WTC11 (cell line): Measurements from ENCODE around the gene MLXIP. TPM values are rescaled to one million over a fixed set of nuclear protein-coding genes. Genes with fewer than 3 reads are reported as not detected.

Source experiments
- ATAC-seq: fragments of 200-7000 bp; cut with Tn5 transposase; 2 replicates; pipeline ENCODE4 v1.10.0; 2021; ENCODE audit warnings: mild to moderate bottlenecking, moderate library complexity
- CTCF ChIA-PET: fragments of 300-600 bp; sonication (Branson Sonifier 250); formaldehyde crosslinking; loops from one replicate; lab custom pipeline; 2021; ENCODE audit warnings: antibody characterized with exemption; lab: Charles Lee
- POLR2A ChIA-PET: fragments of 350-600 bp; sonication (Branson Sonifier 250); formaldehyde crosslinking; loops from one replicate; lab custom pipeline; 2021; ENCODE audit warnings: antibody characterized with exemption; lab: Charles Lee
- DNase-seq: peaks from one replicate; pipeline ENCODE4 v3.0.0; 2021; ENCODE audit warnings: low spot score
- H3K27ac Mint-ChIP-seq: 2 replicates; pipeline ENCODE4 v1.8.0; 2021; ENCODE audit warnings: mixed read lengths
- H3K27me3 Mint-ChIP-seq: 2 replicates; pipeline ENCODE4 v1.8.0; 2021; ENCODE audit warnings: low read depth, mild to moderate bottlenecking, moderate library complexity, mixed read lengths
- H3K36me3 Mint-ChIP-seq: 2 replicates; pipeline ENCODE4 v1.8.0; 2021; ENCODE audit warnings: mixed read lengths
- H3K4me1 Mint-ChIP-seq: 2 replicates; pipeline ENCODE4 v1.8.0; 2022; ENCODE audit warnings: mixed read lengths
- H3K4me3 Mint-ChIP-seq: 2 replicates; pipeline ENCODE4 v1.8.0; 2021; ENCODE audit warnings: mild to moderate bottlenecking, moderate library complexity, mixed read lengths
- H3K9me3 Mint-ChIP-seq: 2 replicates; pipeline ENCODE4 v1.8.0; 2021; ENCODE audit warnings: mixed read lengths
- AFF4 ChIP-seq: sonication (generic); formaldehyde crosslinking; IDR thresholded peaks from 2 replicates; pipeline ENCODE4 v1.8.1; 2023; ENCODE audit warnings: mild to moderate bottlenecking, missing genetic modification reagents, borderline replicate concordance
- ATF3 ChIP-seq: sonication (generic); formaldehyde crosslinking; conservative IDR thresholded peaks from 2 replicates; pipeline ENCODE4 v1.8.1; 2022; ENCODE audit warnings: mild to moderate bottlenecking, missing genetic modification reagents
- CDX4 ChIP-seq: fragments of 250-450 bp; sonication (Bioruptor Pico); IDR thresholded peaks from 2 replicates; pipeline ENCODE4 v1.9.0; 2021; ENCODE audit warnings: moderate library complexity, mild to moderate bottlenecking, inconsistent platforms, borderline replicate concordance
- E2F5 ChIP-seq: sonication (generic); formaldehyde crosslinking; IDR thresholded peaks from 2 replicates; pipeline ENCODE4 v1.8.1; 2022; ENCODE audit warnings: mild to moderate bottlenecking, moderate library complexity, missing genetic modification reagents
- EMX1 ChIP-seq: fragments of 250-450 bp; sonication (Bioruptor Pico); IDR thresholded peaks from 2 replicates; pipeline ENCODE4 v1.8.0; 2021; ENCODE audit warnings: mild to moderate bottlenecking
- GABPB1 ChIP-seq: sonication (generic); formaldehyde crosslinking; IDR thresholded peaks from 2 replicates; pipeline ENCODE4 v1.8.1; 2023; ENCODE audit warnings: mild to moderate bottlenecking, missing genetic modification reagents
- HMGXB4 ChIP-seq: sonication (generic); formaldehyde crosslinking; IDR thresholded peaks from 2 replicates; pipeline ENCODE4 v1.8.1; 2023; ENCODE audit warnings: mild to moderate bottlenecking, moderate library complexity, missing genetic modification reagents
- JAZF1 ChIP-seq: fragments of 250-450 bp; sonication (Bioruptor Pico); IDR thresholded peaks from 2 replicates; pipeline ENCODE4 v1.9.0; 2021; ENCODE audit warnings: moderate library complexity, mild to moderate bottlenecking, inconsistent platforms
- MYBL2 ChIP-seq: sonication (generic); formaldehyde crosslinking; IDR thresholded peaks from 2 replicates; pipeline ENCODE4 v1.8.1; 2023; ENCODE audit warnings: mild to moderate bottlenecking, moderate library complexity, missing genetic modification reagents
- PRDM15 ChIP-seq: sonication (generic); formaldehyde crosslinking; IDR thresholded peaks from 2 replicates; pipeline ENCODE4 v1.8.0; 2022; ENCODE audit warnings: missing genetic modification reagents
- SMAD4 ChIP-seq: sonication (generic); formaldehyde crosslinking; IDR thresholded peaks from 2 replicates; pipeline ENCODE4 v1.8.0; 2022; ENCODE audit warnings: mild to moderate bottlenecking, missing genetic modification reagents
- SOX15 ChIP-seq: fragments of 250-450 bp; sonication (Bioruptor Pico); IDR thresholded peaks from 2 replicates; pipeline ENCODE4 v1.9.0; 2021; ENCODE audit warnings: mild to moderate bottlenecking
- TEAD4 ChIP-seq: sonication (generic); formaldehyde crosslinking; IDR thresholded peaks from 2 replicates; pipeline ENCODE4 v1.8.0; 2022; ENCODE audit warnings: mild to moderate bottlenecking, missing genetic modification reagents
- TP53 ChIP-seq: sonication (generic); formaldehyde crosslinking; IDR thresholded peaks from 2 replicates; pipeline ENCODE4 v1.8.1; 2023; ENCODE audit warnings: mild to moderate bottlenecking, missing genetic modification reagents
- ZNF232 ChIP-seq: sonication (generic); formaldehyde crosslinking; IDR thresholded peaks from 2 replicates; pipeline ENCODE4 v1.8.0; 2022; ENCODE audit warnings: mild to moderate bottlenecking, missing genetic modification reagents
- ZNF281 ChIP-seq: sonication (generic); formaldehyde crosslinking; IDR thresholded peaks from 2 replicates; pipeline ENCODE4 v1.8.0; 2023; ENCODE audit warnings: mild to moderate bottlenecking, missing genetic modification reagents
- ZNF532 ChIP-seq: fragments of 250-450 bp; sonication (Bioruptor Pico); IDR thresholded peaks from 2 replicates; pipeline ENCODE4 v1.9.0; 2021; ENCODE audit warnings: mild to moderate bottlenecking, borderline replicate concordance
- total RNA-seq: library from RNA; stranded (reverse); gene quantifications from 3 replicates; pipeline ENCODE4 v1.2.3, GENCODE V29; 2021

The MLXIP gene
- total RNA-seq, 1 experiment from 2014 or later, result 49.4 TPM

GRCh38 chr12:122147514-122148290 lies 69.1 kb downstream of the MLXIP start:
- H3K4me3 Mint-ChIP-seq, result no peak overlapping the region
- ChIA-PET CTCF (interaction anchor here (1.3 to 1.9 kb wide), 3 partner anchors 10 to 43 kb away, joined by 6 to 9 read pairs (median 6); no protein-coding TSS in a partner anchor), POLR2A (interaction anchor here (1.3 kb wide), 1 partner anchor 78 kb away, joined by 4 read pairs; the partner anchor contains the start of gene DIABLO)
- DNase-seq (no peak), ATAC-seq (no peak)
- peak overlapping the region; percentile 28; the same call in 1 of the 2 replicates for H3K27ac Mint-ChIP-seq
- H3K9me3 Mint-ChIP-seq, result peaks cover 10% of the 10 kb centered on the region
- H3K27me3 Mint-ChIP-seq, result no peaks in the 10 kb centered on the region; the same call in 1 of the 2 replicates
- H3K36me3 Mint-ChIP-seq, result peaks cover 17% of the 10 kb centered on the region
- peaks cover 2% of the 10 kb centered on the region; the same call in 1 of the 2 replicates for H3K4me1 Mint-ChIP-seq
- TF ChIP-seq ZNF281 (CRISPR knock-in tag), result no peak
- no peak for TF ChIP-seq GABPB1 (CRISPR knock-in tag)
- no peak for TF ChIP-seq JAZF1 (CRISPR knock-in tag)
- TF ChIP-seq PRDM15 (CRISPR knock-in tag), result no peak
- TF ChIP-seq TP53 (CRISPR knock-in tag), result no peak
- no peak for TF ChIP-seq ZNF532 (CRISPR knock-in tag)
- TF ChIP-seq SMAD4, result no peak
- no peak for TF ChIP-seq ZNF232
- TF ChIP-seq EMX1 (CRISPR knock-in tag), result no peak
- no peak for TF ChIP-seq AFF4 (CRISPR knock-in tag)
- TF ChIP-seq CDX4, result no peak
- TF ChIP-seq E2F5 (CRISPR knock-in tag), result no peak
- TF ChIP-seq MYBL2, result no peak
- TF ChIP-seq ATF3 (CRISPR knock-in tag), result no peak
- no peak for TF ChIP-seq TEAD4 (CRISPR knock-in tag)
- no peak for TF ChIP-seq SOX15 (CRISPR knock-in tag)
- TF ChIP-seq HMGXB4 (CRISPR knock-in tag), result no peak
